ENCODE measurements around the gene STXBP1.
"Not testable (repeated sequence)": the region's sequence is repeated elsewhere in the genome, so short reads cannot be mapped to it uniquely, and the experiment has no call there.

Gene STXBP1

GRCh38 chr9:127578627-127578951 lies 33.5 kb upstream of the STXBP1 start:
- no peak for DNase-seq

GRCh38 chr9:127578952-127579853 lies 32.9 kb upstream of the STXBP1 start:
- DNase-seq = peak; percentile 61 to 86

- DNase-seq = peak in 1 of 2 donors; percentile 26
Observed at GRCh38 chr9:127580366-127580765, 31.7 kb upstream of the STXBP1 start.

GRCh38 chr9:127580879-127581475 lies 31.1 kb upstream of the STXBP1 start:
- DNase-seq = no peak

GRCh38 chr9:127584474-127584805 lies 27.6 kb upstream of the STXBP1 start:
- not testable (repeated sequence) for DNase-seq

GRCh38 chr9:127585161-127585819 lies 26.8 kb upstream of the STXBP1 start:
- DNase-seq = no peak

- no peak for DNase-seq
Observed at GRCh38 chr9:127586096-127586495, 26.0 kb upstream of the STXBP1 start.

- DNase-seq = peak; percentile 67 to 68
Observed at GRCh38 chr9:127586537-127586936, 25.5 kb upstream of the STXBP1 start.

GRCh38 chr9:127587966-127588365 lies 24.1 kb upstream of the STXBP1 start:
- DNase-seq = no peak

GRCh38 chr9:127588740-127589506 lies 23.2 kb upstream of the STXBP1 start:
- DNase-seq = no peak

- DNase-seq = peak; percentile 32 to 48
Observed at GRCh38 chr9:127589955-127590370, 22.1 kb upstream of the STXBP1 start.

- no peak for DNase-seq
Observed at GRCh38 chr9:127595611-127596010, 16.5 kb upstream of the STXBP1 start.

GRCh38 chr9:127598839-127599549 lies 13.1 kb upstream of the STXBP1 start:
- no peak for DNase-seq

- no peak for DNase-seq
Observed at GRCh38 chr9:127599550-127599891, 12.6 kb upstream of the STXBP1 start.

GRCh38 chr9:127603226-127603625 lies 8.9 kb upstream of the STXBP1 start:
- DNase-seq = no peak

GRCh38 chr9:127606043-127606442 lies 6.0 kb upstream of the STXBP1 start:
- DNase-seq = no peak

GRCh38 chr9:127608104-127608966 lies 3.7 kb upstream of the STXBP1 start:
- peak; percentile 79 for DNase-seq

GRCh38 chr9:127611603-127611898 lies 526 bp upstream of the STXBP1 start:
- no peak for DNase-seq

- DNase-seq = peak in 1 of 2 donors; percentile 32
Observed at GRCh38 chr9:127612939-127613582, 984 bp downstream of the STXBP1 start.

GRCh38 chr9:127613583-127613954 lies 1.5 kb downstream of the STXBP1 start:
- no peak for DNase-seq

GRCh38 chr9:127614961-127615360 lies 2.9 kb downstream of the STXBP1 start:
- no peak for DNase-seq

All from CD4-positive, alpha-beta T cell treated with Interleukin-4 for 1 hour (primary cell).